GM19463 (cell line): ENCODE results near the gene USH2A.
"Not testable (repeated sequence)": the region's sequence is repeated elsewhere in the genome, so short reads cannot be mapped to it uniquely, and the experiment has no call there.

Source experiments
- ATAC-seq: cut with Tn5 transposase; IDR thresholded peaks from one replicate; pipeline ENCODE4 v1.9.1; 2021; ENCODE audit warnings: mild to moderate bottlenecking, moderate library complexity; ENCODE audit not compliant: unreplicated experiment

The USH2A gene

DNA sequence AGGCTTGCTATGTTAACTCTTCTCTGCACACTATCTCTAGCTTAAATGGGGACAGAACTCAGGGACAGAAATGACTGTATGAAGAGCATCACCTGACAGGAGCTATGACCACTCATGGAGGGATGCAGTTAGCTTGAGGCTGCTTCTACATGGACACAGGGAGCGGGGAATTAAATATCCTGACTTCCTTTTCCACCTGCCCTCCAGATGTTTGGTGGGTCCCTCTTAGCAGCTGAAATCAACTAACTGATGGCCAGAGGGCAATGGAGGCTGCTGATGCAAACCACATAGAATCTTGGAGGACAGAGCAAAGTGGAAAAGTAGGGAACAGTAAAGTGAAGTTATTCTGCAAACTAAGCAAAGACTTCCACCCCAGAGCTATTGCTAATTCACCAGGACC, 214.1 kb downstream of the USH2A start:
- ATAC-seq = no peak

DNA sequence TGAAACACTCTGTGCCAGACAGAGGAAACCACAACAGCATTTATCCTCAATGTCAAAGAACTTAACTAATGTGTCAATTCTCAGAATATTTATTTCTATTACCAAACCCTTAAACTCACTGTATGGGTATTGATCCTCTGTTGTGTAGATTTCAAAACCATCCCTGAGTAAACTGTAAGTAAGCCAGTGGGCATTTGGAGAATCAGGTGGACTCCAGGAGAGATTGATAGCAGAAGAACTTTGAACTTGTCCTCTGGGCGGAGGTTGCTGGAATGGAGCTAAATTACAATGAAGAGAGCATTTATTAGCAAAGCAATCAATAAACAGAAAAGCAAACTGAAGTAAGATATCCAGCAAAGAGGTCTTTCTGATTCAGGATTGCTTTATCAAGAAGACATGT, 216.1 kb downstream of the USH2A start:
- no peak for ATAC-seq

DNA sequence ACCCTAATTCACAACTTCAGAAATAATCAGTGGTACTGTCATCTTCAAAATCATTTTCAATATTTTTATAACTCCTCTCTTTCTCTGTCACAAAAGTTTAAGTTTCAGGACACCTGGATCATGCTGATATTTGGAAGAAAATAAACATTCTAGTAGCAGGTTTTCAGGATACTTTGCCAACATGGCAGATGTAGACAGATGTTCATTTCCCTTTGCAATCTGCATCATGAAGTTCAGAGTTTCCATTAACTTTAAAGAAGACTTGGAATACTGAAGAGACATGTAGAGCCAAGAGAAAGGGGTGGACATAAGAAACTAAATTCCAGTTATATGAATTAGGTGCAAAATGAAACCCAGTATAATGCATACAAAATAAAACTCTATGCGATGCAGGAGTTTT, 218.1 kb downstream of the USH2A start:
- ATAC-seq = no peak

DNA sequence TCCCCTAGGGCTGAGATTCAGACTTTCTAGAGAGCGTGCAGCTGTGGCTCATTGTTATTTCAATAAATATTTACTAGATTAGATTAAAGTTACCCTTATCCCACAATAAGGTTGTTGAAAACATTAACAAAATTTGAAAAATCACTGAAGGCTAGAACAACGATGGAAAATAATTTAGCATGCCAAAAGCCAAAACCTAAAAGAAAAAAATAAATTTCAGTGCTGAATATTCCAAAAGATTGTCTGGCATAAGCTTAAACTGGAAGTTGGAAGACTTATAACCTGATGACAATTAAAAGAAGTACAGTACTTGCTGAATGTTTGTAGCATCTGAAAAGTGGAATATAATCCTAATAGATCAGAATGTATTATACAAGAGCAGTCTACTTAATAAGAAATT, 221.3 kb downstream of the USH2A start:
- ATAC-seq = no peak

DNA sequence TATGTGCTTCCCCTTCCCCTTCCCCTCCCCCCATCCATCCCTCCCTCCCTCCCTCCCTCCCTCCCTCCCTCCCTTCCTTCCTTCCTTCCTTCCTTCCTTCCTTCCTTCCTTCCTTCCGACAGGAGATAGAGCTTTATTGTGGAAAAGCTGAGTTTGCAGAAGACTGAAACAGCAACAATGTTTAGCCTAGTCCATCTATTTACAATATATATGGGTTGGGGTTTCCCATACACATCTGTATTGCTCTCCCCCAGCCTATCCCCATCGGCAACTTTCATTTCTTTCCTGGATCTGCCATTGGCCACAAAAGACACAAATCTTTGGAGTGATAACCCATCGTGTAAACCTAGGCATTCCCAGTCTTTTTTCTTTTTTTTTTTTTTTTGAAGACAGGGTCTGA, 222.3 kb downstream of the USH2A start:
- no peak for ATAC-seq

DNA sequence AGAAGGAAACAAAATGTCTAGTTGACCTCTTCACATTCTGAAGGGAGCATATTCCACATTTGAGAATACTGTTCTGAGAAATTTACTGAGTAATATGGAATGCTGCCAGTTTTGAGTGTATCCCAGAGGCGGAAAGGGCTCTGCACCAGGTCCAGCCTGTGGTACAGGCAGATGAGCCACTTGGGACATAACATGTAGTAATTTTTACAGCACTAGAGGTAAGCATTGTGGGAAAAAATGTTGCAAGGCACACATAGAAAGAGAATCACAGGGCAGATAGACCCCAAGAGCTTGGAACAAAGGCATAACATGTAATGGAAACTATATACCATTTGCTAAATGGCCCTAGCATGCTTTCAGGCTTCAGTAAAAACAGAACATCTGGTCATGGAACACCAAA, 228.5 kb downstream of the USH2A start:
- ATAC-seq = no peak

DNA sequence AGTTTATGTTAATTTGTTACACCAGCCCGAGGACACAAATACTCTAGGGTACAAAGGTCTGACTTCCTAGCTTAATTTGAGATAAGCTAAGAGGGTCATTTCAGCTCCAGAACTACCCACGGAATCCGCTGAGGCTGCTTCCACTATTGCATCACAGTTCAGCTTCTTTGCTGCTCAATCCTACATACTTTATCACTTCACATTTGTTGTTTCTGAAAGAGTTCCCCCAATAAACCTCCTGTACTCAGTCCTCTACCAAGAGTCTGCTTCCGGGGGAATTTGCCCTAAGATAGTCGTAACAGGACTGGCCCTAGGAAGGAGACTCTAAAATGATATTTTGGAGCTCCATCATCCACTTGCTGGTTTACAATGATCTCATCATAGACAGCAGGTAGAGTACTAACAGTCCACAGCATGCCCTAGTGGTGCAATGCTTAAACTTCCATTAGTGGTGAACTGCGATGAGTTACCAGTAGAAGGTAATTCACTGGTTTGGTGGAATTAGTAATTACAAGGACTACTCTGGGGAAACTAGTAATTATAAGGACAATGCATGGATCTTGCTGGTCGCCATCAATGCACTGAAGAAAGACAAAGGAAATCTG, 229.3 kb downstream of the USH2A start:
- ATAC-seq = no peak

DNA sequence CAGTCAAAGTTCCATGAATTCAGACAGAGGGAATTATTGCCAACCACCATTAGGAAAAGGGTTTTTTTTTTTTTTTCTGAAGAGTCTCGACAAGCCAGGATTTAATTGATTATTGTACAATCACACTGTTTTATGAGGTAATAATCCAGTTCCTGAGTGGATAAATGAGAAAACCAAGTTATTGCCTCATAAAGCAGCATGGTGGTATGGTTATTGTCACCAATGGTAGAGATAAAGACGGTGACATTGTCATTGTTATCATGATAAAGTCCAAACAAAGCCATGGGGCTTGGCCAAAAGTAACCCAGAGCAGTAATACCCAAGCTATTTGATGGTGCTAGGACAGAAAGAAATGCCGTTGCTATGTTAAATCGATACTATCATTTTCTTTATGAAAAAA, 232.8 kb downstream of the USH2A start:
- ATAC-seq = no peak

DNA sequence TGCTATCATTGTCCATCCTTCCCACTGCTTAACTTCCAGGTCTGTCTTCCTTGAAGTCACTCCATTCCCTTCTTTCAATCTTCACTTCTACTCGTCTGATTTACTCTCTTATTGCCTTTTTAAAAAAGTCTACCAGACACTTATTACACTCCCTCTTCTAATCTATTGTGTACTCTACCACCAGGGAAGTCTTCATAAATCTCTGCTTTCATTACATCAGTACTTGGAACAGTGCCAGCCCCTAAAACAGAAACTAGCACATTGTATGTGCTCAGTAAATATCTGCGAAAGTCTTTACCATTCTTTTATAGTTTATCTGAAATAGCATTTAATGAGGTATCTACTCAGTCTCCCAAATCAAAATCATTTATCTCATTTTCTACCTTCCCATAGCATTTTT, 236.4 kb downstream of the USH2A start:
- ATAC-seq = no peak

DNA sequence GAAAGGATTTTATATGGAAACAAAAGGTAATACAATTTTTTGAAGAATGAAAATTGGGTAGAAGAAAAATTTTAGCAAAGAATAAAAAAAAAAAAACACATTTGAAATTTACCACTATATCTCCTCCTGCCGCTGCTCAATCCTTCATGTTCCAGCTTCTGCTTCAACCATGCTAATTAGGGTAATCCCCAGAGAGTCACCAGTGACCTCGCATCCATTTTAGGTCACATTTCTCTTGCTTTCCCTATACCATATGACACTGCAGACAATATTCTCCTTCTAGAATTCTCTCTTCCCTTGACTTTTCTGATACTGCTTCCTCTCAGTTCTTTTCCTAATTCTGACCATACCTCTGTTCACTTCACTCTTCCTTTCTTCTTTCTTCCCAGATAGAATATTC, 237.1 kb downstream of the USH2A start:
- no peak for ATAC-seq

DNA sequence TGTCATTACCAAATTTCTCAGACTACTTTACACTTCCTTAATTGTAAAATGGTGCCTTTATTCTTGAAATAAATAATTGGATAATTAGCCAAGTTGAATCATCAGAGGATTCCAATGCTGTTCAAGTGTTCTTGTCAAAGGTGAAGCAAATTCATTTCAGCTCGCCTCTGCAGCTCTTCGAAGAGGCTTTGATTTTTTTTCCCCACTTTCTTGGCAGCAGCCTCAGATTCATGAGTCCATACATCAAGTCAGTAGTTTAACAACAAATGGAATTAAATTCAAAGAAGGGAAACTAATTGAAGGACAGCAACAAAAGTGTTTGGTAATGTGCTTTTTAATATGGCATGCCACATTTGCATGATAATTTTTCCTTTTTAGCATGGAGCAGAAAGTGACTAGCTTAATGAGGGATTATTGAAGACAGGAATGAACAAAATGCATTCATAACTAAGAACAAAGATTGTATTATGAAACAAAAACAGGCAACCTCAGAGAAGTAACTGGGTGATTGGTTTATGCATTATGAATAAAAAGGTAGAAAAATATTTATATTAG, 239.0 kb downstream of the USH2A start:
- no peak for ATAC-seq

DNA sequence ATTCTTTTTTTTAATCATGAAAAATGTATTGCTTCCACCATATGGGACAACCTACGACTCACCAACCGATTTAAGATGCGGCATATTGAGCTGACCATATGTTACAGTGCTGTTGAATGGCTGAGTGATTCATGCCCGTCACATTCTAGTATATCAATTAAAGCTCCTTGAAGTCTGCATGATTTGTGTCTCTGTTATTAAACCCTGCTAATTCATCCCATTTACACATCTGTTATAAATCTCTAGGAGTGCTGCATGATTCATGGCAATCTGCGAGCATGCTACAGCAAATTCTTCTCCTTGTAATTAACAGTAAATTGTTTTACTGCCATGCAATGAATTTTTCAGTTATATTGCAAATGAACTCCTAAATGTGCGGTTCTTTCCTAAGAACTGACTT, 239.8 kb downstream of the USH2A start:
- no peak for ATAC-seq

DNA sequence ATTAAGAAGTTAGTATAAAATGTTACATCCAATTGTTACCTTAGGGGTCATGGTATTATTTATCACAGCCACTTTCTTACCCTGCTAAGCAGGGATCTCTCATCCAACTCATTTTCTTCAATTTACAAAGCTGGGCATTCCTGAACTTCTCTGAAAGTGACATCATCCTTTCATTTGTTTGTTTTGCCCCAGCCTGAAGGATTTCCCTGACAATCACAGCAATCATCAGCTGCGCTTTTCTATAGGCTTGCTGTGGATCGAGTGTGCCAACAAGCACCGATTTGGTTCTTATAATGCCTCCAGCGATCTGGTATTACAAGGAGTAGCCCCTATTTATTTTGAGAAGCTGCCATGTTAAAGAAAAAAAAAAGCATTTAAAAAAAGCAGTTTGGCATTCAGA, 240.2 kb downstream of the USH2A start:
- ATAC-seq = no peak

DNA sequence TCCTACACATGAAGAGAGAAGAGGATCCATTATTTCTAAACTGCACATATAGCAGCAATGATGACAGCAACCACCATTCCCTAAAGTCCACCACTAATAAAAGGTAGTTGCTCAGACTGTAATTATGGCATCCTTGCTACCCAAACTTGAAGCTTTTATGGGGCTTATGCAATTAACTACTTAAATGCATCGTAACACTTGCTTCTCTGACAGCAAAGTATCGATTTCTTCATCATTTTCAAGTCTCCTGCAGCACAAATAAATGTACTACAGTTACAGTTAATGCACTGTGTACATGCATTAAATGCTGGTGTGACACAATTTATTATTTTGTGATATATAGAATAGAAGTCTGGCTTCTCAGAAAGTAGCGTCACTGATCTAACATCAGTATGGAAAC, 241.7 kb downstream of the USH2A start:
- no peak for ATAC-seq

DNA sequence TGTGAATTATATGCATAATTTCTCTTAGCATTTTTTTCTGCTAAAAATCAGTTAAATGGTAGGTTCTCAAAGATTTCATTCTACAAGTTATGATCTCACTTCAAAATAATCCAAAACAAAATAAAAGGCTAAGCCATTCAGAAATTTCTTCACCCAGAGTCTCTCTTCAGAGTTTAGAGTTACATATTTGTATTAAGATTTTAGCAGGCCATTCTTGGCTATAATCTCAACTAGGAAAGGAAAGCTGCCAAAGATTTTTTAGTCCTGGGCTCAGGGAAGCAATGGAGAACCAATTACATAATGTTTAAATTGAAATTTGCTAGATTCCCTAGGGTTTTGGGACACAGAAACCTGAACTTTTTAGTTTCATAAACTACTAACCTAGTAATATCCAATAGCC, 245.0 kb downstream of the USH2A start:
- ATAC-seq = no peak

DNA sequence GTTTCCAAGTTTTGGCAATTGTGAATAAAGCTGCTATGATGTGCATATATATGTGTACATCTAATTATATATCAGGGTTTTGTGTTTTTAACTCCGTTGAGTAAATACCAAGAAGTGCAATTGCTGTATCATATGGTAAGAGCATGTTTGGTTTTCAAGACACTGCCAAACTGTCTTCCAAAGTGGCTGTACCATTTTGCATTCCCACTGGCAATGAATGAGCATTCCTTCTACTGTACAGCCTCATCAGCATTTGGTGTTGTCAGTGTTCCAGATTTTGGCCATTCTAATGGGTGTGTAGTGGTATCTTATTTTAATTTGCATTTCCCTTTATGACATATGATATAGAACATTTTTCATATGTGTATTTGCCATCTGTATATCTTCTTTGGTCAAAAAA, 246.3 kb downstream of the USH2A start:
- ATAC-seq = no peak

DNA sequence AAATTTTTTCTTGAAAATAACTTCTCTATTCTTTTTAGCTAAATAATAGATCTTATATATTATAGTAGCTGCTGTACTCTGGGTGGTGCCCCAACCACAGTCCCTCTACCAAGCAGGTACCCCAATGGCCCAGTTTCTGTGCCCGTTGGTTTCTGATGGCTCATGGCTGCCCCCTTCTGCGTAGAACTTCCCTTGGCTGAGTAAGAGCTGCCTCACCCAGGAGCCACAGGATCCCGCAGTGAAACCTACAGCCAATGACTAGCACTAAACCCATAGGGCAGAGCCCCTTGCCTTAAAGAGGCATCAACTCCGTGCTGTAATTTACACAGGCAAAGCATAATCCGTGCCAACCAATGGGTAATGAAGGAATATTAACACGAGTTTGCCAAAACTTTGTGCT, 247.5 kb downstream of the USH2A start:
- ATAC-seq = no peak

DNA sequence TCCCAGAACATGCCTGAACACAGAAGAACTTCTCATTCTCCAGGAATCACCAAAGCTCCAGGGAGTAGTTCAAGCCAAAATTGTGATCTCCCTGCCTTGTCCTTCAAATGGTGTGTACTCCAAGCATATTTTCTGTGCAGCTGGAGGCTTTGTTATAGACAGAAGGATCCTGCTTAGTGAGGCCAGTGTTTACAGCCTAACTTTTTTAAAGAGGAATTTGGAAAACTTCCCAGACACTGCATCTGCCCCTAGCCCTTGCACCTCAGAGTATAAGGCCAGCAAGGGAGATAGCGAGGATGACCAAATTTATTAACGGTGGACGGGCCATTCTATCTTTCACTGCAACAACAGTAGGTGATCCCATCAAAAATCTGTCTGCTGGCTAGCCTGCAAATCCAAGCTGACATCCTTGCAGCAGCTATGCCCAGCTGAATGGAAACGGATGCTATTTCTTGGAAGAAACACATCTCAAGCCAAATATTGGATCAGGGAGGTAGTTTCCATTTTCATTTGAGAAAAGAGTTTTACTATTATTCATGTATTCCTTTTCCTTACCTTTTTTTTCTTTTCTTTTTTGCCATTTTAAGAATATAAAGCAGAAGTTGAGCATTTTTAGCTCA, 249.8 kb downstream of the USH2A start:
- no peak for ATAC-seq

DNA sequence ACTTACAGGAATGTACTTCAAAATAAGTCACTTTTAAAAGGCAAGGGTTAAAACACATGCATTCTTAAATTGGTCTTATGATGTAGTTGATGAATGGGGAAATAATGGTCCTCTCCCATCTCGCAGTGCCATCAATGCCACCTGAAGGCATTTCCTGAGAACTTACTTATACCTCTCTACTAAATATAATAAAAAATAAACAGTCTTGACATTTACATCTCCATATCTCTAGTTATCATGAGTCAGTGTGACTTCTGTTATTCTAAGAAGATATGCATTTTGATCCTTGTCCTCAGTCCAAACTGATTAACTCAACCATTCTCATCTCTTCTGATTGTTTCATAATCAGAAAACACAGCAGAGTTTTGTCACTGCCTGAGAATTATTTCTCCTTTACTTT, 253.9 kb downstream of the USH2A start:
- no peak for ATAC-seq

DNA sequence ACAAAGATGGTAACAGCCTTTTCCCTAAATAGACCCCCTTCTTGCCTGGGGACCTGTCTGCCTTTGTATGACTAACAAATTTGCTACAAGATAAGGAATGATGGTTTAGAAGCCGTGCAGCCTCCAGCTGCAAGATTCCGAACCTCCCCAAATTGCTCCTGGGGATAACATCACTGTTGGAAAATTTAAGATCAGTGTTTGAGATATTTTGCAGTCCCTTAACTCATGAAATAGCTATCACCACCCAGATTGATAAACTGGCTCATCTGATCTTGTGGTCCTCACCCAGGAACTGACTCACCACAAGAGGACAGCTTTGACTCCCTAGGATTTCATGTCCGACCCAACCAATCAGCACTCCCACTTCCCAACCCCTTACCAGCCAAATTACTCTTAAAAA, 254.7 kb downstream of the USH2A start:
- ATAC-seq = no peak

DNA sequence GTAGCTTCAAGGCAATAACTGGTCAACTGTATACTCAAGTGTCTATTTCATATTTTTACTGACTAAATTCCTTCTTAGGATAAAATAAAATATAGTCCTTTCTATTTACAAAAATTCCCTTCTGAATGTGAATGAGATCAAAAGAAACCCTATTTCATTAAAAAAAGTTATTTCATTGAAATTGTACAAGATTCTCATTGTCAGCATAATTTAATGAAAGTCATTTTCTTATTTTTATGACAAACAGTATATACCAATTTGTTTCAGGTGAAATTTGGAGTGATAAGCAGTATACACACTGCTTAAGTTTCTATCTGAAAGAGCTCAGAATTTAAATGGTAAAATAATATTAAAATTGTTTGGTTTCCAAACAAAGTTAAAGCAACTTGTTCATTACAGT, 269.2 kb downstream of the USH2A start:
- ATAC-seq = no peak

DNA sequence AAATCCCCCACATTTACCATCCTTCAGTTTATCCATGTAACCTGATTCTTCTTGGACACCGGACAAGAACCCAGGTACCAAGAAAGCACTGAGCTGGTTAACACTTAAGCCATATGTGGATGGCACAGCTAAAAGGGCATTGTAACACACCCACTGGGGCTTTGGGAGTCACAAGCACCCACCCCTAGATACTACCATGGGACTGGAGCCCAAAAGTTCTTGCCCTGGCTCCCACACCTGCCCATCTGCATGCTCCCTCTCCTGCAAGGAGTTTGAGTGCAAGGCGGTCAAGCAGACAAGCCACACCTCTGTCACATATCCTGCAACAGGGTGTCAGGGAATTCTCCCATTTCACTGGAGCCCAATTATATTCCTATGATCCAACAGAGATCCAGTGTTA, 270.1 kb downstream of the USH2A start:
- ATAC-seq = no peak

DNA sequence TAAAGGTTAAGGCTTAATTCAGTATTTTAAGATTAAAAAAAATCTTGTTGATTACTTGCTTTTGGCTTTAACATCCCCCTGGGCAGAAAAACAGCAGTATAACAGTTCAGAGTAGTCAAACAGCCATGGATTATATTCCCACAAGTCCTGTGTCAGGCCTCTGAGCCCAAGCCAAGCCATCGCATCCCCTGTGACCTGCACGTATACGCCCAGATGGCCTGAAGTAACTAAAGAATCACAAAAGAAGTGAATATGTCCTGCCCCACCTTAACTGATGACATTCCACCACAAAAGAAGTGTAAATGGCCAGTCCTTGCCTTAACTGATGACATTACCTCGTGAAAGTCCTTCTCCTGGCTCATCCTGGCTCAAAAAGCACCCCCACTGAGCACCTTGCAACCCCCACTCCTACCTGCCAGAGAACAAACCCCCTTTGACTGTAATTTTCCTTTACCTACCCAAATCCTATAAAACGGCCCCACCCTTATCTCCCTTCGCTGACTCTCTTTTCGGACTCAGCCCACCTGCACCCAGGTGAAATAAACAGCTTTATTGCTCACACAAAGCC, 277.7 kb downstream of the USH2A start:
- not testable (repeated sequence) for ATAC-seq
